HL-60 (cell line): Measurements from ENCODE around the gene CLIC3.

ENCODE experiments used
- DNase-seq, 2 experiments: peaks; one replicate each; pipeline ENCODE4 v3.0.0-alpha.2; 2010 to 2020; ENCODE audit warnings: low read depth in 1 of 2, low spot score in 1 of 2
- H3K27ac ChIP-seq: fragments of 250-450 bp; sonication (Bioruptor Pico); replicated peaks from 2 replicates; pipeline ENCODE4 v1.5.1; 2020; ENCODE audit warnings: mild to moderate bottlenecking, moderate library complexity
- H3K27me3 ChIP-seq: fragments of 250-450 bp; sonication (Bioruptor Pico); 2 replicates; pipeline ENCODE4 v1.5.1; 2021; ENCODE audit warnings: mild to moderate bottlenecking, moderate library complexity; ENCODE audit not compliant: insufficient read depth, poor library complexity, severe bottlenecking
- H3K4me3 ChIP-seq: replicated peaks from 2 replicates; pipeline ENCODE4 v1.5.1; 2011; ENCODE audit warnings: mild to moderate bottlenecking, control low read depth, low read length; ENCODE audit not compliant: insufficient read depth
- CTCF ChIP-seq: IDR thresholded peaks from one replicate; pipeline ENCODE4 v1.5.1; 2011; ENCODE audit warnings: low read length, control low read depth, inconsistent platforms; ENCODE audit not compliant: insufficient read depth
- GABPA ChIP-seq: IDR thresholded peaks from 2 replicates; pipeline ENCODE4 v1.6.1; 2012; ENCODE audit warnings: low read depth
- POLR2AphosphoS5 ChIP-seq: IDR thresholded peaks from 2 replicates; pipeline ENCODE4 v1.6.1; 2012; ENCODE audit warnings: low read depth
- REST ChIP-seq: IDR thresholded peaks from 2 replicates; pipeline ENCODE4 v1.6.1; 2012; ENCODE audit warnings: low read depth; ENCODE audit not compliant: insufficient replicate concordance
- SPI1 ChIP-seq: IDR thresholded peaks from 2 replicates; pipeline ENCODE4 v1.6.1; 2012; ENCODE audit warnings: low read depth, mild to moderate bottlenecking, borderline replicate concordance
- long read RNA-seq: library from polyadenylated mRNA; unstranded; transcript quantifications from one replicate; pipeline ENCODE4 v2.0.0, GENCODE V29; 2020

CLIC3 gene
- long read RNA-seq: 0 reads

GRCh38 chr9:136996361-136997292 is at the start of gene CLIC3:
CLIC3 (minus strand) TSS chr9:136996568; CDS start chr9:136996543, 25 bp downstream.
- peak; percentile 19 to 60 for DNase-seq
- no peak for TF ChIP-seq GABPA
- TF ChIP-seq SPI1: no peak; the same call in 1 of the 2 replicates
- no peak for TF ChIP-seq CTCF
- TF ChIP-seq REST: no peak
- Histone ChIP-seq H3K27me3 (no peaks in the 10 kb centered on the region), H3K4me3 (no peak within 1 kb of the TSS), H3K27ac (no peak within 1 kb of the TSS)

GRCh38 chr9:137045294-137046087 is 49.1 kb upstream of the CLIC3 start:
- H3K4me3 ChIP-seq: no peak overlapping the region; the same call in 1 of the 2 replicates
- no peak for DNase-seq

More at GRCh38 chr9:137045294-137046087, 49.1 kb upstream of the CLIC3 start:
- no peak for TF ChIP-seq GABPA
- TF ChIP-seq SPI1: no peak
- TF ChIP-seq REST: no peak
- no peak for TF ChIP-seq CTCF
- TF ChIP-seq POLR2AphosphoS5: no peak
- H3K27me3 ChIP-seq: peaks cover 38% of the 10 kb centered on the region
- H3K27ac ChIP-seq: no peak overlapping the region
